ENCODE data around the gene KIAA1755. TPM values are rescaled to one million over a fixed set of nuclear protein-coding genes. Genes with fewer than 3 reads are reported as not detected.
A peak's percentile ranks its signal among the peaks of the same experiment; 100 is the strongest.

The KIAA1755 gene
- total RNA-seq, 1 experiment from 2014 or later, result 0.44 TPM

DNA sequence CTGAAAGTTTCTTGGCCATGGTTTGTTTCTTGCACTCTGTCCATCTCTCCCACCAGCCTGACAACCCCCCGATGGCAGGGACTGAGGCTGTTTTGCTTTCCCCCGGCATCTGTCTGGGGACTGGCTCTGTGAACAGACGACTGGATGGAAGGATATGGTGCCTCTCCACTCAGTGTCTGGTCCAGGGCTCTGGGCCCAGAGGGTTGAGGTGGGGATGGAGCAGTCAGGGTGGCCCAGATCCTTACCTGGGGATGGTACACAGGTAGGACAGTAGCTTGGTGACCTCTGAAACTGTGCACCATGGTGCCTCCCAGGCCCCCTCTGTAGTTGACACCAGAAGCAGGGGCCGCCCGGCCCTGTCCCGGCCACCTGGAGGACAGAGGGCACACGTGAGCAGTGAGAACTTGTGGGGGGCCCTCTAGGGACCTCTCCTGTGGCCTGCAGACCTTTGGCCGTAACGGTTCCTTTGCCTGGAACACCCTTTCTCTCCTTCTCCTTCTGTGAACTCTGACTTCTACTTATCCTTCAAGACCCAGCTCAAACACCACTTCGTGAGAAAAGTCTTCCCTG, 29.5 kb downstream of the KIAA1755 start:
- DNase-seq (no peak), ATAC-seq (no peak)
- Histone ChIP-seq H4K20me1 (ENCODE audit: low read length) (no peaks in the 10 kb centered on the region), H3K79me2 (ENCODE audit: low read length) (no peaks in the 10 kb centered on the region), H3K9ac (ENCODE audit: low read length) (no peak overlapping the region), H3F3A (ENCODE audit: low read length, unreplicated experiment) (no peaks in the 10 kb centered on the region), H3K4me1 (ENCODE audit: insufficient read depth, low read length) (no peaks in the 10 kb centered on the region), H2AFZ (ENCODE audit: low read length) (no peak overlapping the region), H3K4me3 (ENCODE audit: low read length) (no peak overlapping the region), H3K27ac (ENCODE audit: low read length) (no peak overlapping the region), H3K27me3 (ENCODE audit: low read length) (no peaks in the 10 kb centered on the region), H3K9me3 (ENCODE audit: low read length) (no peaks in the 10 kb centered on the region), H3K36me3 (ENCODE audit: low read depth, low read length) (no peaks in the 10 kb centered on the region), H3K9me2 (replicated peaks; ENCODE audit: low read length) (no peaks in the 10 kb centered on the region), H3K4me2 (ENCODE audit: low read length) (no peak overlapping the region)
- ChIA-PET POLR2A (ENCODE audit: unreplicated experiment) (no interaction called here), CTCF (interaction anchor here (1.7 to 2.9 kb wide), 2 partner anchors 74 to 91 kb away, joined by 7 to 20 read pairs; no protein-coding TSS in a partner anchor)
- BruUV-seq (replicated peaks), result no TSS peak
- TF ChIP-seq EZH2 (IDR thresholded peaks at IDR 0.05; ENCODE audit: low read length, unreplicated experiment), result no peak
- intact Hi-C loops (cut with micrococcal nuclease), result no loop called here

DNA sequence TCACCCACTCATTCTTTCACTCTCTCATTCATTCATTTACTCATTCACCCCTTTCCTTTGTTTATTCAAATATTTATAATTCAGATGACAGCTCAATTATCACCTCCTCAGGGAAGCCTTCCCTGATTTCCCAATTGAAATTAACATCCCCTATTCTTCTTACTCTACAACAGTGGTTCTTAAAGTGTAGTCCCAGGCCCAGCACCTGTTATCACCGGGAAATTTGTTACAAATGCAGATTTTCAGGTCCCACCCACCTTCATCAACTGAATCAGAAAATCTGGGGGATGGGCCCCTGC, 30.3 kb downstream of the KIAA1755 start:
- Histone ChIP-seq H3K9me3 (ENCODE audit: low read length) (no peaks in the 10 kb centered on the region), H4K20me1 (ENCODE audit: low read length) (no peaks in the 10 kb centered on the region), H3K9me2 (replicated peaks; ENCODE audit: low read length) (no peaks in the 10 kb centered on the region), H3K4me2 (ENCODE audit: low read length) (no peak overlapping the region), H3F3A (ENCODE audit: low read length, unreplicated experiment) (no peaks in the 10 kb centered on the region), H3K9ac (ENCODE audit: low read length) (no peak overlapping the region), H3K27me3 (ENCODE audit: low read length) (no peaks in the 10 kb centered on the region), H3K27ac (ENCODE audit: low read length) (no peak overlapping the region), H2AFZ (ENCODE audit: low read length) (no peak overlapping the region), H3K79me2 (ENCODE audit: low read length) (no peaks in the 10 kb centered on the region), H3K4me3 (ENCODE audit: low read length) (no peak overlapping the region), H3K36me3 (ENCODE audit: low read depth, low read length) (no peaks in the 10 kb centered on the region), H3K4me1 (ENCODE audit: insufficient read depth, low read length) (no peaks in the 10 kb centered on the region)
- ATAC-seq (no peak), DNase-seq (no peak)
- intact Hi-C loops (cut with micrococcal nuclease), result no loop called here
- TF ChIP-seq EZH2phosphoT487 (IDR thresholded peaks at IDR 0.05; ENCODE audit: borderline replicate concordance, low read length) (no peak), EZH2 (IDR thresholded peaks at IDR 0.05; ENCODE audit: low read length, unreplicated experiment) (no peak)
- TF ChIP-seq, protein P1, sequence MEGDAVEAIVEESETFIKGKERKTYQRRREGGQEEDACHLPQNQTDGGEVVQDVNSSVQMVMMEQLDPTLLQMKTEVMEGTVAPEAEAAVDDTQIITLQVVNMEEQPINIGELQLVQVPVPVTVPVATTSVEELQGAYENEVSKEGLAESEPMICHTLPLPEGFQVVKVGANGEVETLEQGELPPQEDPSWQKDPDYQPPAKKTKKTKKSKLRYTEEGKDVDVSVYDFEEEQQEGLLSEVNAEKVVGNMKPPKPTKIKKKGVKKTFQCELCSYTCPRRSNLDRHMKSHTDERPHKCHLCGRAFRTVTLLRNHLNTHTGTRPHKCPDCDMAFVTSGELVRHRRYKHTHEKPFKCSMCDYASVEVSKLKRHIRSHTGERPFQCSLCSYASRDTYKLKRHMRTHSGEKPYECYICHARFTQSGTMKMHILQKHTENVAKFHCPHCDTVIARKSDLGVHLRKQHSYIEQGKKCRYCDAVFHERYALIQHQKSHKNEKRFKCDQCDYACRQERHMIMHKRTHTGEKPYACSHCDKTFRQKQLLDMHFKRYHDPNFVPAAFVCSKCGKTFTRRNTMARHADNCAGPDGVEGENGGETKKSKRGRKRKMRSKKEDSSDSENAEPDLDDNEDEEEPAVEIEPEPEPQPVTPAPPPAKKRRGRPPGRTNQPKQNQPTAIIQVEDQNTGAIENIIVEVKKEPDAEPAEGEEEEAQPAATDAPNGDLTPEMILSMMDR (conservative IDR thresholded peaks at IDR 0.05; ENCODE audit: low read depth, low read length), result no peak
- BruUV-seq (replicated peaks), result no TSS peak
- CTCF ChIA-PET, result interaction anchor here (0.6 to 2.9 kb wide), 4 partner anchors 52 to 92 kb away, joined by 3 to 20 read pairs (median 6); no protein-coding TSS in a partner anchor
- POLR2A ChIA-PET (ENCODE audit: unreplicated experiment), result no interaction called here

DNA sequence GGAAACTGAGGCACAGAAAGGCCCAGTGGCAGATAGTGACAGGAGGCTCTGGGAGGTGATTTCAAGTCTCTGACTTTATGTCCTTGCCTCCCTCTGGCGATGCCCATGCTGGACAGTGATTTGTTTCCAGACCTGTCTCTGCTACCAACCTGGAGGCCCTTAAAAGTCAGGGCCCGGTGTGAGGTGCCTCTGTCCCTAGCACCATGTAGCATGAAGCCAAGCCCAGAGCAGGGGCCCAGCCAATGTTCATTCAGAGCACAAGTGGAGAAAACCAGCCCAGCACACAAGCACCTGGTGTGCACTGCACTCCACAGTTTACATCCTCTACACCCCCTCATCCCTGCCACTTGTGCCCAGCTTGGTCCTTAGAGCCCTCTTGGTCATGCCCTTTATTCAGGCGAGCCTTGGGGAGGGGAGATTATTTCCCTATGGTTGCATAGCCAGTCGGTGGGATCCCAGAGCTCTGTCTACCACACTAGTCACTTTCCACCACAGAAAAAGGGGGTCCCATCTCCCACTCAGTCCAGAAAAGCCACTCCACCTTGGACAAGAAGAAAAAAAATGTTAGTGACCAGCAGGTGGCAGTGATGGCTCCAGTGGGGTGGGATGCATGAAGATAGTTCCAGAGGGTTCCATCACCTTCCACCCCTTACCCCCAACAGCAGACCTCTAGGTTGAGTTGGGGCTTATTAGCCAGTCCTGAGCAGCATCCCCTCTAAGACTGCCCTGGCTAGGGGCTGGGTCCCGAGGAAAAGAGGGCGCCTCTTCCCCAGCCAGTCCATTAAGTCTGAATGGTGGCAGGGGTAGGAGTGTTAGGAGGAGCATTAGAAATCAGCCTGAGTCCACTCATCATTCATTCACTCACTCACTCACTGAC, 30.9 kb downstream of the KIAA1755 start:
- no peak for TF ChIP-seq EZH2 (IDR thresholded peaks at IDR 0.05; ENCODE audit: low read length, unreplicated experiment)
- TF ChIP-seq, protein P1 (conservative IDR thresholded peaks at IDR 0.05; ENCODE audit: low read depth, low read length), result peak; percentile 86
- intact Hi-C loops (cut with micrococcal nuclease), result loop anchor here (1.0 to 2.0 kb wide), 4 partner anchors 62 to 179 kb away; no protein-coding TSS in a partner anchor
- Histone ChIP-seq H3K27ac (ENCODE audit: low read length) (no peak overlapping the region), H3K9ac (ENCODE audit: low read length) (no peak overlapping the region), H3F3A (ENCODE audit: low read length, unreplicated experiment) (no peaks in the 10 kb centered on the region), H3K4me2 (ENCODE audit: low read length) (no peak overlapping the region), H3K9me2 (replicated peaks; ENCODE audit: low read length) (no peaks in the 10 kb centered on the region), H3K27me3 (ENCODE audit: low read length) (no peaks in the 10 kb centered on the region), H3K36me3 (ENCODE audit: low read depth, low read length) (no peaks in the 10 kb centered on the region), H3K9me3 (ENCODE audit: low read length) (no peaks in the 10 kb centered on the region), H4K20me1 (ENCODE audit: low read length) (no peaks in the 10 kb centered on the region), H2AFZ (ENCODE audit: low read length) (no peak overlapping the region), H3K4me1 (ENCODE audit: insufficient read depth, low read length) (no peaks in the 10 kb centered on the region), H3K79me2 (ENCODE audit: low read length) (no peaks in the 10 kb centered on the region), H3K4me3 (ENCODE audit: low read length) (no peak overlapping the region)
- DNase-seq (peak; percentile 68), ATAC-seq (peak; percentile 70)
- BruUV-seq (replicated peaks), result no TSS peak
- ChIA-PET CTCF (interaction anchor here (0.6 to 2.9 kb wide), 4 partner anchors 51 to 93 kb away, joined by 3 to 20 read pairs (median 6); no protein-coding TSS in a partner anchor), POLR2A (ENCODE audit: unreplicated experiment) (no interaction called here)

Data from PC-3 (cell line).